Measurements from ENCODE around the gene ADGRB2.

Gene ADGRB2

DNA sequence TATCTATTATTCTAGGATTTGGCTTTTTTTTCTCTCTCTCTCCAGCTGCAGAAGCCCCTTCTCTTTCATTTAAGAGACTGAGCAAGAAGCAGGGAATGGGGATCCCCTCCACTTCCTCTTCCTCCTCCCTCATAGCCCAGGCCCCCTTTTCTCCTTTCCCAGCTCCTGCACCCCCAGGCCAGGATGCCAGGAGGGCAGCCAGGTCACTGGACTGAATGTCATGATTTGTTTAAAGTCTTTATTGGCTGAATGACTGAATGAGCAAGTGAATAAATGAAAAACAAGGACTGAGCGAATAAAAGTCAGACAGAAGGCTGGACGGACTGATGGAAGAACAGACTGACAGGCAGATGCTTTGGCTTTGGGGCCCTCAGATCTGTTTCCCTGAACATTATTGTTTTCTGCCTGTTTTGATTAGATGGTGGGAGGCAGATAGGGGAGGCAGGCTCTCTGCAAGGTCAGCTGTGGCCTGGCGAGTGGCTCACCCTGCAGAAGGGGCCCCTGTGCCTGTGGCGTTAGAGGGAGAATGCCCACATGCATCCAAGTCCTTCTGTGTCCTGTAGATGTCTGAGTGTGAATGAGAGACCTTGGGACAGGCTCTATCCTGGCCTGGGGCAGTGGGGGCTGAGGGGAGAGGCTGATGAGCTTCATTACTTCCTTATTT lies 20.3 kb upstream of the ADGRB2 start:
- Histone ChIP-seq H3K27me3 (replicated peaks; ENCODE audit: insufficient read depth, low read length) (no peaks in the 10 kb centered on the region), H4K20me1 (ENCODE audit: insufficient read depth, low read length) (no peaks in the 10 kb centered on the region), H3K79me2 (ENCODE audit: low read length) (no peaks in the 10 kb centered on the region), H3K4me1 (ENCODE audit: low read length) (no peaks in the 10 kb centered on the region), H2AFZ (ENCODE audit: low read length) (no peak overlapping the region), H3K9me3 (replicated peaks; ENCODE audit: insufficient read depth, low read length) (no peaks in the 10 kb centered on the region), H3F3A (ENCODE audit: insufficient read depth, low read length) (no peaks in the 10 kb centered on the region), H3K9me2 (replicated peaks; ENCODE audit: insufficient read depth, low read length) (no peaks in the 10 kb centered on the region), H3K36me3 (replicated peaks; ENCODE audit: insufficient read depth, low read length) (no peaks in the 10 kb centered on the region), H3K9ac (ENCODE audit: low read length) (no peak overlapping the region), H3K27ac (ENCODE audit: low read length) (no peak overlapping the region), H3K4me3 (ENCODE audit: low read length) (no peak overlapping the region), H3K4me2 (ENCODE audit: low read depth, low read length) (no peak overlapping the region)
- TF ChIP-seq, protein P1, sequence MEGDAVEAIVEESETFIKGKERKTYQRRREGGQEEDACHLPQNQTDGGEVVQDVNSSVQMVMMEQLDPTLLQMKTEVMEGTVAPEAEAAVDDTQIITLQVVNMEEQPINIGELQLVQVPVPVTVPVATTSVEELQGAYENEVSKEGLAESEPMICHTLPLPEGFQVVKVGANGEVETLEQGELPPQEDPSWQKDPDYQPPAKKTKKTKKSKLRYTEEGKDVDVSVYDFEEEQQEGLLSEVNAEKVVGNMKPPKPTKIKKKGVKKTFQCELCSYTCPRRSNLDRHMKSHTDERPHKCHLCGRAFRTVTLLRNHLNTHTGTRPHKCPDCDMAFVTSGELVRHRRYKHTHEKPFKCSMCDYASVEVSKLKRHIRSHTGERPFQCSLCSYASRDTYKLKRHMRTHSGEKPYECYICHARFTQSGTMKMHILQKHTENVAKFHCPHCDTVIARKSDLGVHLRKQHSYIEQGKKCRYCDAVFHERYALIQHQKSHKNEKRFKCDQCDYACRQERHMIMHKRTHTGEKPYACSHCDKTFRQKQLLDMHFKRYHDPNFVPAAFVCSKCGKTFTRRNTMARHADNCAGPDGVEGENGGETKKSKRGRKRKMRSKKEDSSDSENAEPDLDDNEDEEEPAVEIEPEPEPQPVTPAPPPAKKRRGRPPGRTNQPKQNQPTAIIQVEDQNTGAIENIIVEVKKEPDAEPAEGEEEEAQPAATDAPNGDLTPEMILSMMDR (IDR thresholded peaks at IDR 0.05; ENCODE audit: low read length), result no peak
- TF ChIP-seq EZH2phosphoT487 (IDR thresholded peaks at IDR 0.05; ENCODE audit: low read length) (no peak), EZH2 (optimal IDR thresholded peaks at IDR 0.05; ENCODE audit: low read depth, low read length) (no peak)
- no peak for DNase-seq

DNA sequence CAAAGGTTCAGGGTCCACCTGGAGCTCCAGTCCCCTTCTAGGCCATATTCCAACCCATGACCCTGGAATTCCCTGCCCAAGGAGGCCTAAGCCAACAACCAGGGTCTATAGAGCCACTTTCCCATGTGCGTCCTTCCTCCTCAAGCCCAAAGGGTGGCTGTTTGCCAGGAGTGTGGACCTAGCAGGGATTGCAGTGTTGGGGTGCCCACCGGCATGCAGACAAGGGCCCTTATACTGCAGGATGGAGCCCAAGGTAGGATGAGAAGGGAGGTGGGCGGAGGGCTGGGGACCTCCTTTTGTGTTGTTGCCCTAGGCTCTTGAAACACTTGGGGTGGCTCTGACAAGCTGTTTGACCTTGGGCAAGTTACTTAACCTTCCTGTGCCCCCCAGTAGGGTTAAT lies 19.7 kb upstream of the ADGRB2 start:
- H3K79me2 ChIP-seq (ENCODE audit: low read length), result no peaks in the 10 kb centered on the region
- H3K9me3 ChIP-seq (replicated peaks; ENCODE audit: insufficient read depth, low read length), result no peaks in the 10 kb centered on the region
- H3K4me2 ChIP-seq (ENCODE audit: low read depth, low read length), result no peak overlapping the region
- no peaks in the 10 kb centered on the region for H3F3A ChIP-seq (ENCODE audit: insufficient read depth, low read length)
- H3K27me3 ChIP-seq (replicated peaks; ENCODE audit: insufficient read depth, low read length), result peaks cover 2% of the 10 kb centered on the region; the same call in 1 of the 2 replicates
- no peak overlapping the region for H2AFZ ChIP-seq (ENCODE audit: low read length)
- no peaks in the 10 kb centered on the region for H4K20me1 ChIP-seq (ENCODE audit: insufficient read depth, low read length)
- H3K9ac ChIP-seq (ENCODE audit: low read length), result no peak overlapping the region
- DNase-seq, result no peak
- H3K36me3 ChIP-seq (replicated peaks; ENCODE audit: insufficient read depth, low read length), result no peaks in the 10 kb centered on the region
- no peak overlapping the region for H3K4me3 ChIP-seq (ENCODE audit: low read length)
- TF ChIP-seq, protein P1 (IDR thresholded peaks at IDR 0.05; ENCODE audit: low read length), result no peak
- TF ChIP-seq EZH2phosphoT487 (IDR thresholded peaks at IDR 0.05; ENCODE audit: low read length), result no peak
- no peak overlapping the region for H3K27ac ChIP-seq (ENCODE audit: low read length)
- H3K9me2 ChIP-seq (replicated peaks; ENCODE audit: insufficient read depth, low read length), result no peaks in the 10 kb centered on the region
- H3K4me1 ChIP-seq (ENCODE audit: low read length), result no peaks in the 10 kb centered on the region

DNA sequence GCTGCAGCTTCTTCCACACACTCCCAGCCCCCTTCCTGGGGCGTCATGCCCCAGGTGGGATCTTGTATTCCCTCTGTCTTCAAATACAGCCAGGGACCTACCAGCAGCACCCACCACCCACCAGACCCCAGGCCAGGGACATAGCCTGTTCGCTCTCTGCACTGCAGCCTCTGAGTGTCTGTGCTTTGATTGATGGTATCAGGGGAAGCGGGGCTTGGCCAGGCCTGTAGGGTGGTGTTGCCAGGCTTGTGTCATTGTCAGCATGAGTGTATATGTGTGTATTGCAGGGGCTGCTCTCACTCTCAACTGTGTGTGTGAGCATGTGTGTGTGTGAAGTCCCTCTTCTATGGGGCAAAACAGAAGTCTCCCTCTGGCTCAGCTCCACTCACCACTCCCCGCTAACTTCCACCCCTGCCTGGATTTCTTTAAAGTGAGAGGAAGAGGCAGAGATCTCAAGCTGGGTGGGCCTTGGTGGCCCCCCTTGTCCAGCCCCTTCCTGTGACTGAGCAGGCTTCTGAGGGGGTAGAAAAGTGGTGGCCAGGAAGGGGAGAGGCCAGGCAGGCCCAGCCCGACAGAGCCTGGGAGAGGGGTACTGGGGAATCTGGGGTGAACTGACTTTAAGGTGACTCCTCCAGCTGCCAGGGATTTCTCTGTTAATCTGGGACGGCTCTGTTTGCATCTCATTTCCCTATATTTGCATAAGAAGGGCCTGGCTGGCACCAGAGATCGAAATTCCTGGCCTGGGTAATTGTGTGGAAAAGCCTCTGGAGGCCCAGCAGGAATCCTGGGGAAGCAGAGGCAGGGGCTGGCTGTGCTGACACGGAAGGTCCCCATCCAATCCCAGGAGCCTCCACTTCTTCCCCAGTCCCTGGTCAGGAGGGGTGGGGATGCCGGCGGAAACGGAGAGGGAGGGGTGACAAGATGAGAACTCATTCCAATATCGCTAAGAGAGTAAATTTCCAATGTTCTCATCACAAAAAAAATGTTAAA lies 18.6 kb upstream of the ADGRB2 start:
- Histone ChIP-seq H3K4me1 (ENCODE audit: low read length) (no peaks in the 10 kb centered on the region), H3K4me2 (ENCODE audit: low read depth, low read length) (no peak overlapping the region)
- DNase-seq, result no peak

More for the DNA sequence above, 18.6 kb upstream of the ADGRB2 start:
- Histone ChIP-seq H3F3A (ENCODE audit: insufficient read depth, low read length) (no peaks in the 10 kb centered on the region), H3K9me3 (replicated peaks; ENCODE audit: insufficient read depth, low read length) (no peaks in the 10 kb centered on the region), H3K36me3 (replicated peaks; ENCODE audit: insufficient read depth, low read length) (no peaks in the 10 kb centered on the region), H3K79me2 (ENCODE audit: low read length) (no peaks in the 10 kb centered on the region), H3K27me3 (replicated peaks; ENCODE audit: insufficient read depth, low read length) (peaks cover 11% of the 10 kb centered on the region), H3K9ac (ENCODE audit: low read length) (no peak overlapping the region), H2AFZ (ENCODE audit: low read length) (no peak overlapping the region), H4K20me1 (ENCODE audit: insufficient read depth, low read length) (no peaks in the 10 kb centered on the region), H3K4me3 (ENCODE audit: low read length) (no peak overlapping the region), H3K27ac (ENCODE audit: low read length) (no peak overlapping the region), H3K9me2 (replicated peaks; ENCODE audit: insufficient read depth, low read length) (no peaks in the 10 kb centered on the region)
- TF ChIP-seq EZH2 (optimal IDR thresholded peaks at IDR 0.05; ENCODE audit: low read depth, low read length), result no peak
- TF ChIP-seq, protein P1 (IDR thresholded peaks at IDR 0.05; ENCODE audit: low read length), result no peak
- no peak for TF ChIP-seq EZH2phosphoT487 (IDR thresholded peaks at IDR 0.05; ENCODE audit: low read length)

Measured in MM.1S (cell line).